GM21737 (cell line): ENCODE measurements around the gene WFIKKN2.
"Not testable (repeated sequence)": the region's sequence is repeated elsewhere in the genome, so short reads cannot be mapped to it uniquely, and the experiment has no call there.

Experiments used
- ATAC-seq: cut with Tn5 transposase; IDR thresholded peaks from one replicate; pipeline ENCODE4 v1.9.1; 2021; ENCODE audit warnings: mild to moderate bottlenecking, moderate library complexity; ENCODE audit not compliant: unreplicated experiment

Gene WFIKKN2

GRCh38 chr17:50853781-50854180 is 18.4 kb downstream of the WFIKKN2 start:
- no peak for ATAC-seq

- ATAC-seq: no peak
Measured at GRCh38 chr17:50855708-50856330, 20.4 kb downstream of the WFIKKN2 start.

DNA sequence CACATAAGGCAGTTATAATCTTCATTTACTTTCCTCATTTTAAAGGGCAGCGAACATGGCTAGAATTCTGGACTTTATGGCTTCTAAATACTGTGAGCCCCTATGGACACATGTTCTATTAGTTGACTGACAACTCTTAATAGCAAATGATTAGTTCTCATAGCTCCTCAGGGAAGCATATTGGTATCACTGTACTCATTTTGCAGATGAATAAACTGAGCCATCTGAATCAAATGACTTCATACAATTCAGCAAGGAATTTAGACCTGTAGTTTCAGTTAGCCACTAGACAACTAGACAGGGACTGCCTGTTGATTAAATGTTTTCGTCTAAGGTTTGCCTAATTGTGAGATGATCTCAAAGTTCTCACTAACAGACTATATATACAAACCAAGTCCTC is 21.0 kb downstream of the WFIKKN2 start:
- ATAC-seq: no peak

GRCh38 chr17:50858486-50859225 is 23.3 kb downstream of the WFIKKN2 start:
- no peak for ATAC-seq

- not testable (repeated sequence) for ATAC-seq
Measured at GRCh38 chr17:50859727-50860126, 24.3 kb downstream of the WFIKKN2 start.

DNA sequence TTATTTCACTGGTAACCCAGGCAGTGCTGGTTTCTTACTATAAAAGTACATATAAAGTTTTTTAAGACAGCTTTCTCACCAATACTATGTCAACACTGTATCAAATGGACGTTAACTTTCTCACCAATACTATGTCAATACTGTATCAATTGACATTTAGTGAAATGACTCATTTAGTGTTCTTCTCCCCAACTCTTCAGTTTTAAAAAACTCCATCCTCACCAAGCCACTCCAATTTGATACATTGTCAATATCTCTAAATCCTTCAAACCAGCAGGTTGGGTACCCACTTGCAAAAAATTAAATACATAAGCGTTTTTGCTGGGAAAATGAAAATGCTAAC is 25.9 kb downstream of the WFIKKN2 start:
- no peak for ATAC-seq

- ATAC-seq: no peak
Measured at GRCh38 chr17:50861822-50862528, 26.6 kb downstream of the WFIKKN2 start.

GRCh38 chr17:50863221-50863843 is 27.9 kb downstream of the WFIKKN2 start:
- no peak for ATAC-seq

DNA sequence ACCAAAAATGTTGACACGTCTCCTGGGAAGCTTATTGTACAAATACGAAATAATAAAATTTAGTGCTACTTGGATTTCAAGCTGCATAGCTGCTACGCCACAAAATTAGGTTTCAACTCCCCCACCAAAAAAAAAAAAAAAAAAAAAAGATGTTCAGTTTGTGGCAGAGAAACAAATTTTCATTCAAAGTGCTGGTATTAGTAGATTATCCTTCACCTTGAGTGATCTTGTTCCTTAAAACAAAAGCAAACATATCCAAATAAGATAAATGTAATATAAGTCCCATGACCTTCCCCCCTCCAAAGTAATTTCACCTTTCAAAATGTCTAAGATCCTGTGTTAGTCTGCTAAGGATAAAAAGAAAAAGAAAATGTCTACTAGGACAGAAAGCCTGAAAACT is 28.5 kb downstream of the WFIKKN2 start:
- no peak for ATAC-seq

DNA sequence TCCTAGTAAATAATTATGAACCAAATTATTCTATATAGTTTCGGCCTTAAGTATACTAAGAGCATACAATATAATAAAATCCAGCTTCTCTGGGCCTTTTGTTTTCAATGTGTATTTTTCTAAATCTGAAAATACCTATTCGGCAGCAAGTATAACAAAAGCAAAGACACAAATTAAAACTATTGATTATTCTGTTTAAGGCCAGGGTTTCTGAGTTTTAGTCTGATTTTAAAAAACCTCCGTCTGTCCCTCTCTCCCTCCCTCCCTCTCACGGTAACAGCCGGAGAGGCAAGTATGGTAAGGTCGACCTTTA is 29.3 kb downstream of the WFIKKN2 start:
- ATAC-seq: no peak

- peak; percentile 15 for ATAC-seq
Measured at GRCh38 chr17:50865060-50865867, 29.9 kb downstream of the WFIKKN2 start.

- ATAC-seq: no peak
Measured at GRCh38 chr17:50865868-50866260, 30.5 kb downstream of the WFIKKN2 start.

- peak; percentile 76 for ATAC-seq
Measured at GRCh38 chr17:50866261-50866949, 31.0 kb downstream of the WFIKKN2 start, which contains the start of gene TOB1. Gene TOB1 (minus strand): TSS chr17:50866354. CDS start chr17:50864017, 2,337 bp downstream.

DNA sequence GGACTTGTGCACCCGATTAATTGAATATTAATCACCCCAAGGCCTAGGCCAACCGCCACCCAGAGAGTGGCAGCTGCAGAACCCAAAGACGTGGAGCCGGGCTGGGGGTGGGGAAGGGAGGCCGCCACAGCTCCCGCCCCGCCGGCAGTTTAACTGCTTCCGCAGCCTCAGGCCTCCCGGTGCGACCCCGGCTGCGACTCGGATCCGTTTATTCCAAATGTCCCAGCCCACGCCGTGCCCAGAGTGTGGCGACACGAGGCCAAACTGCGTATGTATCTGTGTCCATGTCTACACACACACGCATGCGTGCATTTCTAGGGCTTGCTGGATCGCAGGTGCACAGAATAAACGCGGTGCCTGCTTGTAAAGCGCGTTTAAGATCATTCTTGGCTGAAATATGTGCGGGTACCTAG is 31.6 kb downstream of the WFIKKN2 start:
- ATAC-seq: peak; percentile 6

GRCh38 chr17:50867363-50868139 is 32.2 kb downstream of the WFIKKN2 start:
- peak; percentile 26 for ATAC-seq

GRCh38 chr17:50868140-50868438 is 32.7 kb downstream of the WFIKKN2 start:
- no peak for ATAC-seq

- no peak for ATAC-seq
Measured at GRCh38 chr17:50868602-50869001, 33.2 kb downstream of the WFIKKN2 start.

- no peak for ATAC-seq
Measured at GRCh38 chr17:50871364-50871763, 36.0 kb downstream of the WFIKKN2 start.

DNA sequence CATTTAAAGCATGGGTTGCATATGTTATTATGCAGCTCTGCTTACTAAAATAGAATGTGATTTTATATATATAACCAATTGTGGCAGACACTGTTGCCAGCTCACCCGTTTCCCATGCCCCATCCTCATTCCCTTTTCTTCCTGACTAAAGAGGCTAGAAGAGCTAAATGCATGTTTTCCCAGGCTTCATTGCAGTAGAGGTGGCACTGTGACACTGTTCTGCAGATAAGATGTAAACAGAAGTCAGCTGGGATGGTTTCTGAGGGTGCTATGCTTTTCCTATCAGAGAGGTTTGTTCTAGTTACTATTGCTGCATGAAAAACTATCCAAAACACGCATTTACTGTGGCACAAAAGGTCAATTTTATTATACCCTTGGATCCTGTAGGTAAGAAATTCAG is 36.5 kb downstream of the WFIKKN2 start:
- ATAC-seq: no peak
